Measurements from ENCODE around the gene NENF. TPM values are rescaled to one million over a fixed set of nuclear protein-coding genes. Genes with fewer than 3 reads are reported as not detected.

Gene NENF
- polyA plus RNA-seq, 1 donor (not counting 4 experiments of a cell fraction or from before 2014, with no cell fraction given): 65.6 TPM

DNA sequence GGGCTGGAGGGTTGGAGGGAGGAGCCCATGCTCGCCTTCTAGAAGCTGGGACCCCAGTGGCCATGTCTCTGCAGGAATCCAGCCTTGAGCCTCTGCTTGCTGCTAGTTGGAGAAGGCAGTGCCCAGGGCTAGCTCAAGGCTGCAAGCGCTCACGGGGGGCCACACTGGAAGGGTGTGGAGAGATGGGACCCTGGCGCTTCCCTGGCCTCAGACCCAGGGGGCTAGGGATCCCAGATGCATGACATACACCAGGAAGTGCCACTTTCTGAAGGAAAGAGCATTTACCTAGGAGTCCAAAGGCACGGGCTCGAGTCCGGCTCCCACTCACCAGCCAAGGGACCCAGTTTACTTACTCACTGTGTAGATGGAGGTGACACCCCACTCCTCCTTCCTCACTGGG lies 32.6 kb downstream of the NENF start:
- no peaks in the 10 kb centered on the region for H3K79me2 ChIP-seq (ENCODE audit: control insufficient read depth, insufficient read depth, low read length)
- no peak for DNase-seq (ENCODE audit: low read depth, low spot score)
- no peak overlapping the region for H3K4me3 ChIP-seq (ENCODE audit: control insufficient read depth in 2 of 3, extremely low read depth in 1 of 3, insufficient read depth in 2 of 3, low read depth in 1 of 3, low read length in 3 of 3)
- no peaks in the 10 kb centered on the region for H3K36me3 ChIP-seq (ENCODE audit: control insufficient read depth in 2 of 2, extremely low read depth in 1 of 2, insufficient read depth in 2 of 2, low read length in 2 of 2)
- no peak overlapping the region for H3K27ac ChIP-seq (ENCODE audit: control insufficient read depth, insufficient read depth, low read length)
- H3K4me1 ChIP-seq (ENCODE audit: control insufficient read depth, extremely low read depth, insufficient read depth, low read length): peaks cover 19% of the 10 kb centered on the region
- dilution Hi-C loops (cut with MboI; ENCODE audit: extremely low pct_ligation_motif_present, low sequenced_read_pairs): no loop called here
- H3K9me1 ChIP-seq (ENCODE audit: control insufficient read depth, extremely low read depth, insufficient read depth, low read length): peaks cover 2% of the 10 kb centered on the region
- H3K4me2 ChIP-seq (ENCODE audit: control insufficient read depth, extremely low read depth, insufficient read depth, low read depth, low read length): no peak overlapping the region
- H2AFZ ChIP-seq (ENCODE audit: control insufficient read depth, low read length): no peak overlapping the region
- H3K27me3 ChIP-seq (ENCODE audit: control insufficient read depth, extremely low read depth, insufficient read depth, low read length): no peaks in the 10 kb centered on the region
- H3K9me3 ChIP-seq (ENCODE audit: control insufficient read depth, low read depth, low read length): no peaks in the 10 kb centered on the region
- H4K20me1 ChIP-seq (ENCODE audit: control insufficient read depth, extremely low read depth, insufficient read depth, low read length): no peaks in the 10 kb centered on the region
- TF ChIP-seq CTCF (optimal IDR thresholded peaks at IDR 0.05 in 1 of 3, IDR thresholded peaks at IDR 0.05 in 1 of 3, conservative IDR thresholded peaks at IDR 0.05 in 1 of 3; ENCODE audit: extremely low read depth in 1 of 3, insufficient read depth in 2 of 3, low read length in 3 of 3) (no peak), EZH2 (IDR thresholded peaks at IDR 0.05; ENCODE audit: low read length) (no peak)
- FAIRE-seq: no peak
- no peak overlapping the region for H3K9ac ChIP-seq (ENCODE audit: control insufficient read depth, extremely low read depth, insufficient read depth, low read length)

DNA sequence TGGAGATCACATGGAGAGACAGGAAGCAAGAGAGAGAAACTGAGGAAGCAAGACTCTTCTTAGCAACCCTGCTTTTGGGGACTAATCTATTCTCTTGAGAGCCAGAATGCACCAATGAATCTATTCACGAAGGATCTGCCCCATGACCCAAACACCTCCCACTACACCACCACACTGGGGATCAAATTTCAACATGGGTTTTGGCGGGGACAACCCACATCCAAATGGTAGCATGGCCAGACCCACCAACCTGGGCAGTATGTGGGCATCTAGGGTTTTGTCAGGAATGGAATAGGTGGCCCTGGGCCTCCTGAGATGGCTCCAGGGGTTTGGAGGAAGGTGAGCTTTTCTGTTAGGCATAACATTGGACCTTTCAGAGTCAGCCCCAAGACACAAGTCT lies 33.7 kb downstream of the NENF start:
- no peaks in the 10 kb centered on the region for H3K9me3 ChIP-seq (ENCODE audit: control insufficient read depth, low read depth, low read length)
- no peak for DNase-seq (ENCODE audit: low read depth, low spot score)
- no peak overlapping the region for H3K4me2 ChIP-seq (ENCODE audit: control insufficient read depth, extremely low read depth, insufficient read depth, low read depth, low read length)
- no peaks in the 10 kb centered on the region for H3K79me2 ChIP-seq (ENCODE audit: control insufficient read depth, insufficient read depth, low read length)
- no peaks in the 10 kb centered on the region for H4K20me1 ChIP-seq (ENCODE audit: control insufficient read depth, extremely low read depth, insufficient read depth, low read length)
- H3K4me1 ChIP-seq (ENCODE audit: control insufficient read depth, extremely low read depth, insufficient read depth, low read length): peaks cover 23% of the 10 kb centered on the region
- H2AFZ ChIP-seq (ENCODE audit: control insufficient read depth, low read length): no peak overlapping the region
- H3K9ac ChIP-seq (ENCODE audit: control insufficient read depth, extremely low read depth, insufficient read depth, low read length): no peak overlapping the region
- H3K27ac ChIP-seq (ENCODE audit: control insufficient read depth, insufficient read depth, low read length): no peak overlapping the region
- TF ChIP-seq EZH2 (IDR thresholded peaks at IDR 0.05; ENCODE audit: low read length) (no peak), CTCF (optimal IDR thresholded peaks at IDR 0.05 in 1 of 3, IDR thresholded peaks at IDR 0.05 in 1 of 3, conservative IDR thresholded peaks at IDR 0.05 in 1 of 3; ENCODE audit: extremely low read depth in 1 of 3, insufficient read depth in 2 of 3, low read length in 3 of 3) (no peak)
- H3K27me3 ChIP-seq (ENCODE audit: control insufficient read depth, extremely low read depth, insufficient read depth, low read length): no peaks in the 10 kb centered on the region
- H3K4me3 ChIP-seq (ENCODE audit: control insufficient read depth in 2 of 3, extremely low read depth in 1 of 3, insufficient read depth in 2 of 3, low read depth in 1 of 3, low read length in 3 of 3): no peak overlapping the region
- FAIRE-seq: no peak
- no peaks in the 10 kb centered on the region for H3K36me3 ChIP-seq (ENCODE audit: control insufficient read depth in 2 of 2, extremely low read depth in 1 of 2, insufficient read depth in 2 of 2, low read length in 2 of 2)
- dilution Hi-C loops (cut with MboI; ENCODE audit: extremely low pct_ligation_motif_present, low sequenced_read_pairs): no loop called here
- H3K9me1 ChIP-seq (ENCODE audit: control insufficient read depth, extremely low read depth, insufficient read depth, low read length): peaks cover 2% of the 10 kb centered on the region

Measured in keratinocyte (primary cell).